ENCODE measurements around the gene YPEL5. TPM values are rescaled to one million over a fixed set of nuclear protein-coding genes. Genes with fewer than 3 reads are reported as not detected.
A peak's percentile ranks its signal among the peaks of the same experiment; 100 is the strongest.
"Not testable (repeated sequence)": the region's sequence is repeated elsewhere in the genome, so short reads cannot be mapped to it uniquely, and the experiment has no call there.

YPEL5 gene
- total RNA-seq, 2 donors from 2014 or later, result 81.8 to 123 TPM

DNA sequence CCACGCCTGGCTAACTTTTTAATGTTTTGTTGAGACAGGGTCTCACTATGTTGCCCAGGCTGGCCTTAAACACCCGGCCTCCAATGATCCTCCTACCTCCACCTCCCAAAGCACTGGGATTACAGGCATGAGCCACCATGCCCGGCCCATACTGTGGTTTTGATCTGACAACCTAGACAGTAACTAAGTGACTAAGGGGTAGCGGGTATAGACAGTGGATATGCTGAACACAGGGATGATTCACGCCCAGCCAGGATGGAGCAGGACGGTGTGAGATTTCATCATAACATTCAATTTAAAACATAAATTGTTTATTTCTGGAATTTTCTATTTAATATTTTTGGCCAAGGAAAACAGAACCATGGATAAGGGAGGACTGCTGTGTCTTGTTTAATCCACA is 36.0 kb upstream of the YPEL5 start:
- no peaks in the 10 kb centered on the region for H3K4me1 ChIP-seq (replicated peaks)
- no peaks in the 10 kb centered on the region for H3K36me3 ChIP-seq
- no peaks in the 10 kb centered on the region for H3K27me3 ChIP-seq (replicated peaks; ENCODE audit: insufficient read depth)
- no peaks in the 10 kb centered on the region for H3K9me3 ChIP-seq
- no peak overlapping the region for H3K4me3 ChIP-seq
- DNase-seq (ENCODE audit: low spot score), result no peak
- 81% methylated on average over 6 of the region's 6 CpGs for WGBS
- TF ChIP-seq POLR2AphosphoS5 (IDR thresholded peaks at IDR 0.05) (no peak), CTCF (IDR thresholded peaks at IDR 0.05) (no peak), POLR2A (IDR thresholded peaks at IDR 0.05) (no peak)
- no peak overlapping the region for H3K27ac ChIP-seq
- intact Hi-C loops (cut with DNase I), result no loop called here

- H3K27ac ChIP-seq; H3K9me3 ChIP-seq; DNase-seq (ENCODE audit: low spot score); H3K36me3 ChIP-seq; H3K4me3 ChIP-seq; H3K4me1 ChIP-seq (replicated peaks); intact Hi-C loops (cut with DNase I); H3K27me3 ChIP-seq (replicated peaks; ENCODE audit: insufficient read depth): not testable (repeated sequence)
- 95% methylated on average over 19 of the region's 19 CpGs for WGBS
Measured at GRCh38 chr2:30111186-30111585, 35.6 kb upstream of the YPEL5 start.

DNA sequence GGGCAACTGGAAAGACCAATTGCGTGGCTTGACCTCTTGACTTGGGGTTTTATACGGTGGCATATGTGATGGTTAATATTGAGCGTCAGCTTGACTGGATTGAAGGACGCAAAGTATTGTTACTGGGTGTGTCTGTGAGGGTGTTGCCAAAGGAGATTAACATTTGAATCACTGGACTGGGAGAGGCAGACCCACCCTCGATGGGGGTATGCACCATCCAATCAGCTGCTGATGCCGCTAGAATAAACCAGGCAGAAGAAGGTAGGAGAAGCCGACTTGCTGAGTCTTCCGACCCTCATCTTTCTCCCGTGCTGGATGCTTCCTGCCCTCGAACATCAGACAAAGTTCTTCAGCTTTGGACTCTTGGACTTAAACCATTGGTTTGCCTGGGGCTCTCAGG is 34.2 kb upstream of the YPEL5 start:
- 94% methylated on average over 10 of the region's 10 CpGs for WGBS
- TF ChIP-seq POLR2AphosphoS5 (IDR thresholded peaks at IDR 0.05) (no peak), POLR2A (IDR thresholded peaks at IDR 0.05) (no peak), CTCF (IDR thresholded peaks at IDR 0.05) (no peak)
- H3K27ac ChIP-seq, result no peak overlapping the region
- no peaks in the 10 kb centered on the region for H3K27me3 ChIP-seq (replicated peaks; ENCODE audit: insufficient read depth)
- H3K36me3 ChIP-seq, result no peaks in the 10 kb centered on the region
- intact Hi-C loops (cut with DNase I), result no loop called here
- H3K4me1 ChIP-seq (replicated peaks), result no peaks in the 10 kb centered on the region
- no peak overlapping the region for H3K4me3 ChIP-seq
- H3K9me3 ChIP-seq, result no peaks in the 10 kb centered on the region
- DNase-seq (ENCODE audit: low spot score), result no peak

GRCh38 chr2:30113617-30114293 is 33.1 kb upstream of the YPEL5 start:
- no peaks in the 10 kb centered on the region for H3K9me3 ChIP-seq
- H3K27me3 ChIP-seq (replicated peaks; ENCODE audit: insufficient read depth), result no peaks in the 10 kb centered on the region
- H3K27ac ChIP-seq, result no peak overlapping the region
- H3K36me3 ChIP-seq, result no peaks in the 10 kb centered on the region
- H3K4me1 ChIP-seq (replicated peaks), result no peaks in the 10 kb centered on the region
- intact Hi-C loops (cut with DNase I), result loop anchor here (2.0 kb wide), 1 partner anchor 23 kb away; no protein-coding TSS in a partner anchor
- TF ChIP-seq POLR2A (IDR thresholded peaks at IDR 0.05), result no peak
- TF ChIP-seq POLR2AphosphoS5 (IDR thresholded peaks at IDR 0.05), result no peak
- no peak for TF ChIP-seq CTCF (IDR thresholded peaks at IDR 0.05)
- WGBS, result 43% methylated on average over 5 of the region's 5 CpGs
- H3K4me3 ChIP-seq, result no peak overlapping the region
- no peak for DNase-seq (ENCODE audit: low spot score)

- Histone ChIP-seq H3K9me3 (no peaks in the 10 kb centered on the region), H3K36me3 (no peaks in the 10 kb centered on the region), H3K4me3 (no peak overlapping the region), H3K27me3 (replicated peaks; ENCODE audit: insufficient read depth) (no peaks in the 10 kb centered on the region), H3K27ac (peak overlapping the region in 1 of 2 donors; percentile 26), H3K4me1 (replicated peaks) (no peaks in the 10 kb centered on the region)
- TF ChIP-seq CTCF (IDR thresholded peaks at IDR 0.05) (peak; percentile 81 to 93 (median 86)), POLR2A (IDR thresholded peaks at IDR 0.05) (no peak), POLR2AphosphoS5 (IDR thresholded peaks at IDR 0.05) (peak; percentile 29)
- intact Hi-C loops (cut with DNase I), result loop anchor here (2.0 kb wide), 1 partner anchor 25 kb away; no protein-coding TSS in a partner anchor
- DNase-seq (ENCODE audit: low spot score), result peak; percentile 72
- 34% methylated on average over 19 of the region's 19 CpGs for WGBS
Measured at GRCh38 chr2:30115141-30115980, 31.4 kb upstream of the YPEL5 start.
